Upper lobe of left lung (tissue), 6 donors: ENCODE data around the gene SSR3. TPM values are rescaled to one million over a fixed set of nuclear protein-coding genes. Genes with fewer than 3 reads are reported as not detected.

Source experiments
- ATAC-seq, 2 donors: fragments of 200-7000 bp; cut with Tn5 transposase; one replicate each; pipeline ENCODE4 v1.9.1; 2022; ENCODE audit warnings: mild to moderate bottlenecking in 2 of 2, moderate library complexity in 2 of 2; ENCODE audit not compliant: low FRiP score in 2 of 2
- DNase-seq, 2 donors: peaks; one replicate each; pipeline ENCODE4 v3.0.0-alpha.2; 2019 to 2020
- H3K27ac ChIP-seq, 4 donors: fragments of 200-600 bp; sonication (generic); one replicate each; pipeline ENCODE4 v1.5.1; 2016 to 2019
- H3K27me3 ChIP-seq, 4 donors: fragments of 200-600 bp; sonication (generic); one replicate each; pipeline ENCODE4 v1.5.1; 2017 to 2019
- H3K36me3 ChIP-seq, 4 donors: fragments of 200-600 bp; sonication (generic); one replicate each; pipeline ENCODE4 v1.5.1; 2016 to 2019
- H3K4me1 ChIP-seq, 4 donors: fragments of 200-600 bp; sonication (generic); one replicate each; pipeline ENCODE4 v1.5.1; 2018 to 2019
- H3K4me3 ChIP-seq, 4 donors: fragments of 200-600 bp; sonication (generic); one replicate each; pipeline ENCODE4 v1.5.1; 2017 to 2019; ENCODE audit warnings: mild to moderate bottlenecking in 2 of 4, moderate library complexity in 1 of 4
- H3K9me3 ChIP-seq, 4 donors: fragments of 200-600 bp; sonication (generic); one replicate each; pipeline ENCODE4 v1.5.1; 2018 to 2019
- EP300 ChIP-seq, 4 donors: sonication (generic); formaldehyde crosslinking; IDR thresholded peaks; one replicate each; pipeline ENCODE4 v1.5.1; 2017; ENCODE audit warnings: antibody characterized with exemption in 4 of 4, control low read depth in 2 of 4
- POLR2A ChIP-seq, 4 donors: fragments of 450-650 bp; IDR thresholded peaks; one replicate each; pipeline ENCODE4 v1.5.1; 2016 to 2017; ENCODE audit warnings: antibody characterized with exemption in 4 of 4, mild to moderate bottlenecking in 2 of 4
- POLR2AphosphoS5 ChIP-seq, 2 donors: sonication (generic); formaldehyde crosslinking; IDR thresholded peaks; one replicate each; pipeline ENCODE4 v1.5.1; 2017; ENCODE audit warnings: antibody characterized with exemption in 2 of 2
- WGBS, 2 donors: methylation state at CpG; one replicate each; pipeline ENCODE4 v1.1.5; 2017 to 2018; 5-methylcytosine and 5-hydroxymethylcytosine counted together
- total RNA-seq, 6 donors: library from RNA; depleted of rRNA in 4 of 6; stranded (reverse); fragments of >200 nt in 4 of 6; gene quantifications; one replicate each; pipeline versions ENCODE4 v1.1.0 to v1.2.1, GENCODE V29; 2016 to 2021
- TF ChIP-seq, protein P1 (sequence below), 6 experiments: fragments of 450-650 bp in 4 of 6; fragments of 200-600 bp in 2 of 6; sonication (generic) in 2 of 6; IDR thresholded peaks; one replicate each; pipeline ENCODE4 v1.5.1; 2016 to 2019; ENCODE audit warnings: antibody characterized with exemption in 6 of 6
- donor health status: DM: no; HTN: no; CAD: no; lungs with moderate emphysema.
- donor health status: DM: no; HTN: yes; CAD: no; lungs with severe emphysema.

Gene SSR3
- total RNA-seq, 6 donors from 2014 or later = 25.1 to 178 (median 132) TPM

GRCh38 chr3:156522673-156523072 lies 32.2 kb downstream of the SSR3 start:
- H3K27me3 ChIP-seq = no peaks in the 10 kb centered on the region
- no peak overlapping the region for H3K27ac ChIP-seq
- DNase-seq (no peak), ATAC-seq (peak in 1 of 2 donors; percentile 6)
- no peaks in the 10 kb centered on the region for H3K36me3 ChIP-seq
- 85 to 93% methylated on average over 4 of the region's 4 CpGs for WGBS, 2 donors
- no peaks in the 10 kb centered on the region for H3K4me1 ChIP-seq
- no peak for TF ChIP-seq POLR2AphosphoS5 (IDR thresholded peaks at IDR 0.05)
- TF ChIP-seq, protein P1, sequence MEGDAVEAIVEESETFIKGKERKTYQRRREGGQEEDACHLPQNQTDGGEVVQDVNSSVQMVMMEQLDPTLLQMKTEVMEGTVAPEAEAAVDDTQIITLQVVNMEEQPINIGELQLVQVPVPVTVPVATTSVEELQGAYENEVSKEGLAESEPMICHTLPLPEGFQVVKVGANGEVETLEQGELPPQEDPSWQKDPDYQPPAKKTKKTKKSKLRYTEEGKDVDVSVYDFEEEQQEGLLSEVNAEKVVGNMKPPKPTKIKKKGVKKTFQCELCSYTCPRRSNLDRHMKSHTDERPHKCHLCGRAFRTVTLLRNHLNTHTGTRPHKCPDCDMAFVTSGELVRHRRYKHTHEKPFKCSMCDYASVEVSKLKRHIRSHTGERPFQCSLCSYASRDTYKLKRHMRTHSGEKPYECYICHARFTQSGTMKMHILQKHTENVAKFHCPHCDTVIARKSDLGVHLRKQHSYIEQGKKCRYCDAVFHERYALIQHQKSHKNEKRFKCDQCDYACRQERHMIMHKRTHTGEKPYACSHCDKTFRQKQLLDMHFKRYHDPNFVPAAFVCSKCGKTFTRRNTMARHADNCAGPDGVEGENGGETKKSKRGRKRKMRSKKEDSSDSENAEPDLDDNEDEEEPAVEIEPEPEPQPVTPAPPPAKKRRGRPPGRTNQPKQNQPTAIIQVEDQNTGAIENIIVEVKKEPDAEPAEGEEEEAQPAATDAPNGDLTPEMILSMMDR (IDR thresholded peaks at IDR 0.05) = no peak
- no peak for TF ChIP-seq POLR2A (IDR thresholded peaks at IDR 0.05)
- no peaks in the 10 kb centered on the region for H3K9me3 ChIP-seq
- no peak overlapping the region for H3K4me3 ChIP-seq

- ATAC-seq = no peak
- DNase-seq = no peak
- Histone ChIP-seq H3K4me3 (no peak overlapping the region), H3K9me3 (no peaks in the 10 kb centered on the region), H3K27ac (no peak overlapping the region), H3K27me3 (no peaks in the 10 kb centered on the region), H3K36me3 (no peaks in the 10 kb centered on the region), H3K4me1 (no peaks in the 10 kb centered on the region)
- TF ChIP-seq, protein P1 (IDR thresholded peaks at IDR 0.05) = no peak
- TF ChIP-seq POLR2AphosphoS5 (IDR thresholded peaks at IDR 0.05) (no peak), EP300 (IDR thresholded peaks at IDR 0.05) (no peak), POLR2A (IDR thresholded peaks at IDR 0.05) (no peak)
- 91 to 96% methylated on average over 1 of the region's 1 CpG for WGBS, 2 donors
These were observed 35.2 kb downstream of the SSR3 start for GRCh38 chr3:156519758-156520162.

- TF ChIP-seq POLR2A (IDR thresholded peaks at IDR 0.05) (no peak), EP300 (IDR thresholded peaks at IDR 0.05) (no peak), POLR2AphosphoS5 (IDR thresholded peaks at IDR 0.05) (no peak)
- TF ChIP-seq, protein P1 (IDR thresholded peaks at IDR 0.05) = no peak
- no peaks in the 10 kb centered on the region for H3K36me3 ChIP-seq
- H3K27me3 ChIP-seq = no peaks in the 10 kb centered on the region
- peak in 1 of 2 donors; percentile 87 for ATAC-seq
- no peak overlapping the region for H3K4me3 ChIP-seq
- no peak overlapping the region for H3K27ac ChIP-seq
- H3K9me3 ChIP-seq = no peaks in the 10 kb centered on the region
- H3K4me1 ChIP-seq = no peaks in the 10 kb centered on the region
- no peak for DNase-seq
These were observed 36.2 kb downstream of the SSR3 start for GRCh38 chr3:156518726-156519125.

DNA sequence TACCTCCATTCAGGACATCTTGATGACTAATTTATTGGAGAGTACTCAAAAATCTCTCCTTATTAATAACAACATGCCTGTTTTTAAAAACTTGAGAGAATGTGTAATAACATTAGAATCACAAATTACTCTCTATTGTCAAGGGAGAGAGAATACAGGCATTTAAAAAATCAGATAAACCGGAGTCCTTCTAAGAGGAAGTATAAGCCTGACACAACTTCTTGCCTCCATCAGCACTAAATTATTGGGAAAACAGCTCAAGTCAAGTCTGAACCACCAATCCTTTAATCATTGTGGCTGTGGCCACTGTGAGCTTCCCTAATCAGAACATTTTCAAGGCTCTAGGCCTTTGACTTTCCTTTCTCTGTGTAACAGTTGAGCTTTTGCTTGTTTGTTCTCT lies 38.0 kb downstream of the SSR3 start:
- no peaks in the 10 kb centered on the region for H3K36me3 ChIP-seq
- H3K4me1 ChIP-seq = no peaks in the 10 kb centered on the region
- no peaks in the 10 kb centered on the region for H3K27me3 ChIP-seq
- TF ChIP-seq, protein P1 (IDR thresholded peaks at IDR 0.05) = no peak
- TF ChIP-seq POLR2A (IDR thresholded peaks at IDR 0.05) = no peak
- no peak for TF ChIP-seq POLR2AphosphoS5 (IDR thresholded peaks at IDR 0.05)
- TF ChIP-seq EP300 (IDR thresholded peaks at IDR 0.05) = no peak
- no peak overlapping the region for H3K27ac ChIP-seq
- ATAC-seq (peak in 1 of 2 donors; percentile 65), DNase-seq (no peak)
- no peak overlapping the region for H3K4me3 ChIP-seq
- 31 to 58% methylated on average over 1 of the region's 1 CpG for WGBS, 2 donors
- no peaks in the 10 kb centered on the region for H3K9me3 ChIP-seq

- no peak overlapping the region for H3K4me3 ChIP-seq
- DNase-seq (no peak), ATAC-seq (no peak)
- H3K9me3 ChIP-seq = no peaks in the 10 kb centered on the region
- H3K36me3 ChIP-seq = no peaks in the 10 kb centered on the region
- no peaks in the 10 kb centered on the region for H3K27me3 ChIP-seq
- no peak for TF ChIP-seq POLR2AphosphoS5 (IDR thresholded peaks at IDR 0.05)
- TF ChIP-seq, protein P1 (IDR thresholded peaks at IDR 0.05) = no peak
- TF ChIP-seq POLR2A (IDR thresholded peaks at IDR 0.05) = no peak
- no peak for TF ChIP-seq EP300 (IDR thresholded peaks at IDR 0.05)
- H3K27ac ChIP-seq = no peak overlapping the region
- no peaks in the 10 kb centered on the region for H3K4me1 ChIP-seq
- WGBS, 2 donors = 80 to 81% methylated on average over 3 of the region's 3 CpGs
These were observed 38.6 kb downstream of the SSR3 start for GRCh38 chr3:156516284-156516683.
